HG03196 (cell line): ENCODE data around the gene KIF21A.

Source experiments
- ATAC-seq: cut with Tn5 transposase; IDR thresholded peaks from one replicate; pipeline ENCODE4 v1.9.1; 2021; ENCODE audit not compliant: unreplicated experiment

Gene KIF21A

GRCh38 chr12:39431797-39432196 lies 11.1 kb downstream of the KIF21A start:
- no peak for ATAC-seq

GRCh38 chr12:39431002-39431796 lies 11.7 kb downstream of the KIF21A start:
- no peak for ATAC-seq

- ATAC-seq: no peak
Observed at GRCh38 chr12:39429809-39430208, 13.1 kb downstream of the KIF21A start.

- no peak for ATAC-seq
Observed at GRCh38 chr12:39427360-39427808, 15.5 kb downstream of the KIF21A start.

GRCh38 chr12:39426636-39427240 lies 16.2 kb downstream of the KIF21A start:
- ATAC-seq: no peak

- no peak for ATAC-seq
Observed at GRCh38 chr12:39420043-39420442, 22.9 kb downstream of the KIF21A start.

- no peak for ATAC-seq
Observed at GRCh38 chr12:39419471-39419870, 23.4 kb downstream of the KIF21A start.

GRCh38 chr12:39417916-39418315 lies 25.0 kb downstream of the KIF21A start:
- ATAC-seq: no peak

- ATAC-seq: no peak
Observed at GRCh38 chr12:39413836-39414771, 28.8 kb downstream of the KIF21A start.

GRCh38 chr12:39412210-39412609 lies 30.7 kb downstream of the KIF21A start:
- ATAC-seq: no peak

GRCh38 chr12:39406262-39406661 lies 36.7 kb downstream of the KIF21A start:
- no peak for ATAC-seq

- ATAC-seq: no peak
Observed at GRCh38 chr12:39405580-39405979, 37.3 kb downstream of the KIF21A start.

GRCh38 chr12:39404000-39404399 lies 38.9 kb downstream of the KIF21A start:
- ATAC-seq: no peak

- no peak for ATAC-seq
Observed at GRCh38 chr12:39403376-39403775, 39.5 kb downstream of the KIF21A start.

GRCh38 chr12:39402922-39403321 lies 40.0 kb downstream of the KIF21A start:
- ATAC-seq: no peak

GRCh38 chr12:39401459-39401858 lies 41.5 kb downstream of the KIF21A start:
- ATAC-seq: no peak

GRCh38 chr12:39395866-39396265 lies 47.1 kb downstream of the KIF21A start:
- no peak for ATAC-seq

- ATAC-seq: no peak
Observed at GRCh38 chr12:39393890-39394289, 49.0 kb downstream of the KIF21A start.

GRCh38 chr12:39393179-39393578 lies 49.7 kb downstream of the KIF21A start:
- ATAC-seq: no peak

GRCh38 chr12:39392154-39392925 lies 50.6 kb downstream of the KIF21A start:
- ATAC-seq: no peak

- ATAC-seq: no peak
Observed at GRCh38 chr12:39390752-39391151, 52.2 kb downstream of the KIF21A start.
